ENCODE measurements around the gene PCNX3. TPM values are rescaled to one million over a fixed set of nuclear protein-coding genes. Genes with fewer than 3 reads are reported as not detected.

PCNX3 gene
- total and polyA plus RNA-seq, 2 of the 13 experiments (the other 11 are each of a cell fraction or from before 2014, with no cell fraction given), result 16.2 to 23.0 TPM

- TF ChIP-seq, protein P1, sequence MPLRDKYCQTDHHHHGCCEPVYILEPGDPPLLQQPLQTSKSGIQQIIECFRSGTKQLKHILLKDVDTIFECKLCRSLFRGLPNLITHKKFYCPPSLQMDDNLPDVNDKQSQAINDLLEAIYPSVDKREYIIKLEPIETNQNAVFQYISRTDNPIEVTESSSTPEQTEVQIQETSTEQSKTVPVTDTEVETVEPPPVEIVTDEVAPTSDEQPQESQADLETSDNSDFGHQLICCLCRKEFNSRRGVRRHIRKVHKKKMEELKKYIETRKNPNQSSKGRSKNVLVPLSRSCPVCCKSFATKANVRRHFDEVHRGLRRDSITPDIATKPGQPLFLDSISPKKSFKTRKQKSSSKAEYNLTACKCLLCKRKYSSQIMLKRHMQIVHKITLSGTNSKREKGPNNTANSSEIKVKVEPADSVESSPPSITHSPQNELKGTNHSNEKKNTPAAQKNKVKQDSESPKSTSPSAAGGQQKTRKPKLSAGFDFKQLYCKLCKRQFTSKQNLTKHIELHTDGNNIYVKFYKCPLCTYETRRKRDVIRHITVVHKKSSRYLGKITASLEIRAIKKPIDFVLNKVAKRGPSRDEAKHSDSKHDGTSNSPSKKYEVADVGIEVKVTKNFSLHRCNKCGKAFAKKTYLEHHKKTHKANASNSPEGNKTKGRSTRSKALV (CRISPR knock-in tag; IDR thresholded peaks at IDR 0.05), result no peak
- TF ChIP-seq ZBTB20 (CRISPR knock-in tag; IDR thresholded peaks at IDR 0.05; ENCODE audit: borderline replicate concordance, low read depth) (no peak), ZNF264 (CRISPR knock-in tag; IDR thresholded peaks at IDR 0.05) (no peak), CENPT (CRISPR knock-in tag; IDR thresholded peaks at IDR 0.05; ENCODE audit: low read depth) (no peak), PLRG1 (conservative IDR thresholded peaks at IDR 0.05) (no peak), ZNF704 (CRISPR knock-in tag; IDR thresholded peaks at IDR 0.05; ENCODE audit: borderline replicate concordance) (no peak), PCBP2 (optimal IDR thresholded peaks at IDR 0.05; ENCODE audit: low read depth, low read length, poor library complexity, severe bottlenecking) (no peak)
- TF ChIP-seq, protein P2, sequence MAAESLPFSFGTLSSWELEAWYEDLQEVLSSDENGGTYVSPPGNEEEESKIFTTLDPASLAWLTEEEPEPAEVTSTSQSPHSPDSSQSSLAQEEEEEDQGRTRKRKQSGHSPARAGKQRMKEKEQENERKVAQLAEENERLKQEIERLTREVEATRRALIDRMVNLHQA (CRISPR knock-in tag; IDR thresholded peaks at IDR 0.05), result no peak
Measured at GRCh38 chr11:65586247-65586630, 29.3 kb upstream of the PCNX3 start (continued).

DNA sequence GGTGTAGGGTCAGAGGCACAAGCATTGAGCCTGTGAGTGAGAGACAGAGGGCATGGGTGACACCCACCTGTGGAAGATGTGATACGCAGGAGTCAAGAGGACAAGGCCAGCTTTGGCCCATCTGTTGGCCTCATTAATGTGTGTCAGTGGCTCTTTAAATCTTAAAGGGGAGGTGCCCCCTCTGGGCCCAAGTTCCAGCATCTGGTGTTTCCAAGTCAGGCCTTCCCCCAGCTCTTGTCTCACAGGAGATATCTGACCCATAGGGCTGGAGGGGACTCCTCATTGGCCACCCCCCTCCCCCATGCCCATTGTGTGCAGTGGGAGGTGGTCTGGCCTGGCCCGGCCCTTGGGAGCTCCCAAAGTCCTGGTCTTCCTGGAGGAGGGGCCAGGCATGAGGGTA lies 28.9 kb upstream of the PCNX3 start:
- CTCF ChIA-PET (ENCODE audit: low intra/inter-chr PET ratio, low total read pairs), result no interaction called here
- no peak for TF ChIP-seq ZNF34 (CRISPR knock-in tag; IDR thresholded peaks at IDR 0.05; ENCODE audit: borderline replicate concordance)
- no peak for TF ChIP-seq RARG (CRISPR knock-in tag; IDR thresholded peaks at IDR 0.05; ENCODE audit: low read depth)
- TF ChIP-seq EED (CRISPR knock-in tag; IDR thresholded peaks at IDR 0.05), result no peak
- TF ChIP-seq STAT6 (CRISPR knock-in tag; IDR thresholded peaks at IDR 0.05; ENCODE audit: borderline replicate concordance), result no peak
- TF ChIP-seq ZNF20 (CRISPR knock-in tag; IDR thresholded peaks at IDR 0.05), result no peak
- no peak for TF ChIP-seq ZNF572 (CRISPR knock-in tag; IDR thresholded peaks at IDR 0.05)
- no peak for TF ChIP-seq MIER3 (CRISPR knock-in tag; IDR thresholded peaks at IDR 0.05; ENCODE audit: borderline replicate concordance)
- TF ChIP-seq ZNF512 (CRISPR knock-in tag; IDR thresholded peaks at IDR 0.05), result no peak

More for the DNA sequence above, 28.9 kb upstream of the PCNX3 start:
- no peak overlapping the region for H3K27ac ChIP-seq (ENCODE audit: extremely low read length, insufficient read depth, low read length)
- no peaks in the 10 kb centered on the region for H3K36me3 ChIP-seq (replicated peaks in 1 of 2; ENCODE audit: control insufficient read depth in 1 of 2, insufficient read depth in 2 of 2, low read length in 2 of 2)
- H3K9ac ChIP-seq (ENCODE audit: insufficient read depth, low read depth, low read length), result no peak overlapping the region
- intact Hi-C loops (cut with micrococcal nuclease; ENCODE audit: unreplicated experiment), result no loop called here
- FAIRE-seq (no peak), ATAC-seq (no peak), DNase-seq (ENCODE audit: low spot score) (no peak)
- no peaks in the 10 kb centered on the region for H3K79me2 ChIP-seq (ENCODE audit: insufficient read depth, low read length)
- no peak overlapping the region for H3K4me3 ChIP-seq (replicated peaks in 1 of 3; ENCODE audit: insufficient read depth in 1 of 3, low read depth in 2 of 3, low read length in 3 of 3)
- H3K4me1 ChIP-seq (ENCODE audit: insufficient read depth, low read length), result peaks cover 33% of the 10 kb centered on the region
- POLR2A ChIA-PET, result interaction anchor here (1.3 to 2.1 kb wide), 2 partner anchors 9 to 10 kb away, joined by 3 to 6 read pairs; no protein-coding TSS in a partner anchor
- no peaks in the 10 kb centered on the region for H4K20me1 ChIP-seq (ENCODE audit: insufficient read depth, low read length)
- no peak overlapping the region for H3K4me2 ChIP-seq (ENCODE audit: low read depth, low read length)
- WGBS (ENCODE audit: low lambda C conversion rate), result 100% methylated on average over 1 of the region's 2 CpGs
- no TSS peak for BruUV-seq (replicated peaks)
- in situ Hi-C loops (cut with HindIII; ENCODE audit: extremely low pct_ligation_motif_present, low pct_unique_long_range_greater_than_20kb), result loop anchor here (5.0 kb wide), 1 partner anchor 44 kb away; no protein-coding TSS in a partner anchor
- H3K27me3 ChIP-seq (ENCODE audit: control insufficient read depth in 1 of 2, insufficient read depth in 2 of 2, low read length in 2 of 2), result no peaks in the 10 kb centered on the region
- no peak overlapping the region for H2AFZ ChIP-seq (ENCODE audit: low read length)
- H3K9me3 ChIP-seq (ENCODE audit: low read length), result no peaks in the 10 kb centered on the region
